Fibroblast of lung (primary cell): ENCODE measurements around the gene GLB1L. TPM values are rescaled to one million over a fixed set of nuclear protein-coding genes. Genes with fewer than 3 reads are reported as not detected.

Experiments
- DNase-seq, 2 donors: peaks; one replicate each; pipeline versions ENCODE4 v3.0.0 to v3.0.0-alpha.2; 2010; ENCODE audit warnings: low read depth in 2 of 2
- H2AFZ ChIP-seq: 2 replicates; pipeline ENCODE4 v1.5.1; 2012; ENCODE audit warnings: low read length, control low read depth, inconsistent platforms
- H3K27ac ChIP-seq: 2 replicates; pipeline ENCODE4 v1.5.1; 2011; ENCODE audit warnings: low read length, control low read depth; ENCODE audit not compliant: insufficient read depth
- H3K27me3 ChIP-seq: 2 replicates; pipeline ENCODE4 v1.5.1; 2011; ENCODE audit warnings: mild to moderate bottlenecking, low read length; ENCODE audit not compliant: control insufficient read depth, insufficient read depth
- H3K36me3 ChIP-seq: 2 replicates; pipeline ENCODE4 v1.5.1; 2011; ENCODE audit warnings: low read length; ENCODE audit not compliant: control insufficient read depth, insufficient read depth
- H3K4me1 ChIP-seq: 2 replicates; pipeline ENCODE4 v1.5.1; 2011; ENCODE audit warnings: low read length; ENCODE audit not compliant: control insufficient read depth, insufficient read depth; ENCODE audit errors: extremely low read depth
- H3K4me2 ChIP-seq: 2 replicates; pipeline ENCODE4 v1.5.1; 2011; ENCODE audit warnings: low read length, control low read depth; ENCODE audit not compliant: insufficient read depth; ENCODE audit errors: extremely low read depth
- H3K4me3 ChIP-seq, 4 experiments: fragments of 200-600 bp in 1 of 4; sonication (generic) in 1 of 4; replicated peaks in 1 of 4; 2 replicates each; pipeline ENCODE4 v1.5.1; 2011 to 2016; ENCODE audit warnings: low read length in 4 of 4, low read depth in 3 of 4, mild to moderate bottlenecking in 3 of 4, control low read depth in 2 of 4, inconsistent platforms in 1 of 4, mixed read lengths in 1 of 4; ENCODE audit not compliant: insufficient read depth in 1 of 4; ENCODE audit errors: control extremely low read depth in 1 of 4
- H3K79me2 ChIP-seq: 2 replicates; pipeline ENCODE4 v1.5.1; 2012; ENCODE audit warnings: mild to moderate bottlenecking, low read length, inconsistent platforms; ENCODE audit not compliant: control insufficient read depth, insufficient read depth
- H3K9ac ChIP-seq: 2 replicates; pipeline ENCODE4 v1.5.1; 2011; ENCODE audit warnings: mild to moderate bottlenecking, low read length, control low read depth; ENCODE audit not compliant: insufficient read depth
- H3K9me3 ChIP-seq: 2 replicates; pipeline ENCODE4 v1.5.1; 2012; ENCODE audit warnings: low read depth, low read length; ENCODE audit not compliant: control insufficient read depth, insufficient read depth
- H4K20me1 ChIP-seq: 2 replicates; pipeline ENCODE4 v1.5.1; 2011; ENCODE audit warnings: low read length; ENCODE audit not compliant: control insufficient read depth, insufficient read depth; ENCODE audit errors: extremely low read depth
- CTCF ChIP-seq, 2 donors: IDR thresholded peaks in 1 of 2; conservative IDR thresholded peaks in 1 of 2; 1 replicate in 1 of 2; 2 replicates in 1 of 2; pipeline ENCODE4 v1.5.1; 2011 to 2012; ENCODE audit warnings: low read length in 2 of 2, control low read depth in 1 of 2, inconsistent platforms in 1 of 2, low read depth in 1 of 2, mild to moderate bottlenecking in 1 of 2
- EZH2 ChIP-seq: IDR thresholded peaks from 2 replicates; pipeline ENCODE4 v1.5.1; 2012; ENCODE audit warnings: low read length, control low read depth, mild to moderate bottlenecking; ENCODE audit errors: missing control alignments
- polyA plus RNA-seq, 2 donors: library from polyadenylated mRNA; depleted of rRNA in 1 of 2; stranded (reverse) in 1 of 2; unstranded in 1 of 2; fragments of >200 nt; gene quantifications; 2 replicates each; pipeline ENCODE4 v1.2.1, GENCODE V29; 2011 to 2012; ENCODE audit warnings: missing spikeins in 1 of 2
- total RNA-seq: library from RNA; depleted of rRNA; stranded (reverse); fragments of >200 nt; gene quantifications from 2 replicates; pipeline ENCODE4 v1.2.1, GENCODE V29; 2014

GLB1L gene
- total and polyA plus RNA-seq, 2 donors (not counting 1 experiment from before 2014, with no cell fraction given), result 12.8 to 28.2 TPM

GRCh38 chr2:219284501-219285372, 39.5 kb upstream of the GLB1L start:
- Histone ChIP-seq H3K4me3 (no peak overlapping the region), H3K9me3 (no peaks in the 10 kb centered on the region), H3K27ac (no peak overlapping the region), H3K9ac (no peak overlapping the region), H3K4me1 (peaks cover 16% of the 10 kb centered on the region), H3K27me3 (no peaks in the 10 kb centered on the region), H3K79me2 (peaks cover 8% of the 10 kb centered on the region), H3K4me2 (no peak overlapping the region), H4K20me1 (no peaks in the 10 kb centered on the region), H2AFZ (no peak overlapping the region), H3K36me3 (peaks cover 30% of the 10 kb centered on the region)
- TF ChIP-seq CTCF (conservative IDR thresholded peaks at IDR 0.05 in 1 of 2, IDR thresholded peaks at IDR 0.05 in 1 of 2; ENCODE audit: low read depth in 1 of 2, low read length in 2 of 2), result no peak
- TF ChIP-seq EZH2, result no peak
- no peak for DNase-seq

- DNase-seq, result no peak
- Histone ChIP-seq H3K79me2 (peaks cover 8% of the 10 kb centered on the region), H3K27ac (no peak overlapping the region), H2AFZ (no peak overlapping the region), H3K27me3 (no peaks in the 10 kb centered on the region), H3K9ac (no peak overlapping the region), H3K36me3 (peaks cover 30% of the 10 kb centered on the region), H3K4me1 (peaks cover 19% of the 10 kb centered on the region), H3K4me2 (no peak overlapping the region), H4K20me1 (no peaks in the 10 kb centered on the region), H3K4me3 (no peak overlapping the region), H3K9me3 (no peaks in the 10 kb centered on the region)
- TF ChIP-seq CTCF (conservative IDR thresholded peaks at IDR 0.05 in 1 of 2, IDR thresholded peaks at IDR 0.05 in 1 of 2; ENCODE audit: low read depth in 1 of 2, low read length in 2 of 2), result no peak
- no peak for TF ChIP-seq EZH2
Observed at GRCh38 chr2:219282943-219283581, 37.8 kb upstream of the GLB1L start.

GRCh38 chr2:219282375-219282774, 37.1 kb upstream of the GLB1L start:
- Histone ChIP-seq H3K79me2 (peaks cover 8% of the 10 kb centered on the region), H3K4me3 (no peak overlapping the region), H3K27ac (no peak overlapping the region), H3K27me3 (no peaks in the 10 kb centered on the region), H2AFZ (no peak overlapping the region), H4K20me1 (no peaks in the 10 kb centered on the region), H3K9me3 (no peaks in the 10 kb centered on the region), H3K9ac (no peak overlapping the region), H3K36me3 (peaks cover 30% of the 10 kb centered on the region), H3K4me2 (no peak overlapping the region), H3K4me1 (peaks cover 23% of the 10 kb centered on the region)
- no peak for DNase-seq
- TF ChIP-seq EZH2, result no peak
- TF ChIP-seq CTCF (conservative IDR thresholded peaks at IDR 0.05 in 1 of 2, IDR thresholded peaks at IDR 0.05 in 1 of 2; ENCODE audit: low read depth in 1 of 2, low read length in 2 of 2), result no peak
